SW480 (cell line): ENCODE measurements around the gene DPF3.

ENCODE experiments used
- DNase-seq: peaks from one replicate; pipeline ENCODE4 v3.0.0-alpha.2; 2016; ENCODE audit warnings: low spot score

Gene DPF3

DNA sequence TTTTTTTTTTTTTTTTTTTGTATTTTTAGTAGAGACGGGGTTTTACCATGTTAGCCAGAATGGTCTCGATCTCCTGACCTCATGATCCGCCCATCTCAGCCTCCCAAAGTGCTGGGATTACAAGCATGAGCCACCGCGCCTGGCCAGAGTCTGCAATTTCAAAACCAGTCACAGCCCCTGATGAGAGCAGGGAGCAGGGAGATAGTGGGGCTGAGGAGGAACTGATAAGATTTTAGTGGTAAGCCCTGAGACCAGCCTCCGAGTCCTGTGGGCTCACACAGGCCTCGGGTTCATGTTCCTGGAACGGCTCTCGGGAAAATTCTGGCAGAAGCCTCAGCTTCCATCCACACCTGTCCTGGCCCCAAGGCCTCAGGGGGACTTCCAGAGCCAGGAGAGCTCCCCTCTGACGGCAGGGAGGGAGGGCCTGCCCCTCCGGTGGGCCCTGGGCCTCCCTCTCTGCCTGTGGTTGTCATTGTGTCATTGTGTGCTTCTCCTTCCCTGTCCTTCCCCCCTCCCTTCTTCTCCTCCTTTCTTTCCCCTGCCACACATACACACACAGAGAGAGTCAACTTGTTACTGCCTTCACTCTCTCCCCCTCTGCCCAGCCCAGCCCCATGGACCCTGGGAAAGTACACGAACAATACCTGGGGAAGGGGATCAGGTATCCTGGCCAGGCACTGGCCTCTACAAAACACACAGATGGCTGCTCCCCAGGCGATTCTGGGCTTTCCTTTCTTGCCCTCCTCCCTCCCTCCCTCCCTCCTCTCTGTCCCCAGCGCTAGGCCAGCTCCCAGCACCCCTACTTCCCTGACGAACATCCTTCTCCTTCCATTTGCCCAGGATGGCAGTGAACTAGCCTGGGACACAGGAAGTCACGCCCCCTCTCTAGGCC, 294.1 kb downstream of the DPF3 start:
- DNase-seq = no peak

DNA sequence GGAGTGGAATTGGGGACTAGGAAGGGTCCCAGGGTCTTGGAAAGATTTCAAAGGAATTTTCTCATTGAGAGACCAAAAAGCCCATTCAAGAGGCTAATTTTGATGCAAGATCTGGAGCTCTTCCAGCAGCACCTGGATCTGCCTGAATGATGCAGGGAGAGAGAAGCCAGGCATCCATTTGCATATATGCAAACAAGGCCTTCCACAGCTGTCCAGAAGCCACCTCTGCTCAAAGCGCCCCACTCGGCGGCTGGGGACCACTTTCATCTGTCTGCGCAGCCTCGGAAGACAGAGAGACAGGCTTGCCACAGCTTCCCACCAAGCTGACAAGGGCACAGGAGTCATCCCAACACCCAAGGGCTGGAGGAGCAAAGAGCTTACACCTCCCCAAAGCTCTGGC, 295.6 kb downstream of the DPF3 start:
- no peak for DNase-seq

DNA sequence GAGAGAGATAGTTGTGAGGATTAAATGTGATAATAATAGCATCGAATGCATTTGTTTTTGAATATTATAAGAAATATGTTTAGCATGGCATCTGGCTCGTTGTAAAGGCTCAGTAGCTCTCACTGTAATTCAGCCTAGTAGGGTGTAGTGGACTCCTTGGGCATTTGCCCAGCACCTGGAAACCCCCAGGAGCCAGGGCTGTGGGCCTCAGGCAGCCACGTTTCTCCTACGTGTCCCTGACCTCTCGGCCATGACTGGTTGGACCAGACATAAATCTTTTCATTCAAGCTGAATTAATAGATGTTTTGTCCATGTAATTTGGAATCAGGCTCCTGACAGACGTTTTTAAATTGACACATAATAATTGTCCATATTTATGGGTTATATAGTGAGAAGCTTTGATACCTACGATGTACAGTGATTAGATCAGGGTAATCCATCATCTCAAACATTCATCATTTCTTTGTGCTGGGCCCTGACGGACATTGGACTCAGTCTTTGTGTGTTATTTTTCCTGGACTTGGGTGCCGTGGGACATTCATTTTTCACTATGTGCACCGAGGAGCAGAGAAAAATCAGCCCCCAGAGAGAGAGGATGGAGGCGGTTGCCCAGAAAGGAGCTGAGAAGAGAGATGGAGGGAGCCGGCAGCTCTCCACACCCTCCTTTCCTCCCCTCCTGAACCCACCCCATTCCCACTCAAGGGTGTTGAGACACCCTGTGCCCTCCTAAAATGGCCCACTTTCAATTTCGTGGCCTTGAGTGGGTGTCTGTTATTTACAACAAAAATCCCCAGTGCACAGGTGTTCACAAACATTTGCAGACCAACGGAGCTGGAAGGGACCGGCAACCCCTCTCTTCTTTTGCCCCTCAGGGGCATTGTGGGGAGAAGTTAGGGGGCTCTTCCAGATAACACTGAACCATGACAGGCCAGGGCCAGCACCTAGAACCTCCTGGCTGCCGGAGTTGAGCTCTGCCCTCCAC, 296.4 kb downstream of the DPF3 start:
- no peak for DNase-seq

DNA sequence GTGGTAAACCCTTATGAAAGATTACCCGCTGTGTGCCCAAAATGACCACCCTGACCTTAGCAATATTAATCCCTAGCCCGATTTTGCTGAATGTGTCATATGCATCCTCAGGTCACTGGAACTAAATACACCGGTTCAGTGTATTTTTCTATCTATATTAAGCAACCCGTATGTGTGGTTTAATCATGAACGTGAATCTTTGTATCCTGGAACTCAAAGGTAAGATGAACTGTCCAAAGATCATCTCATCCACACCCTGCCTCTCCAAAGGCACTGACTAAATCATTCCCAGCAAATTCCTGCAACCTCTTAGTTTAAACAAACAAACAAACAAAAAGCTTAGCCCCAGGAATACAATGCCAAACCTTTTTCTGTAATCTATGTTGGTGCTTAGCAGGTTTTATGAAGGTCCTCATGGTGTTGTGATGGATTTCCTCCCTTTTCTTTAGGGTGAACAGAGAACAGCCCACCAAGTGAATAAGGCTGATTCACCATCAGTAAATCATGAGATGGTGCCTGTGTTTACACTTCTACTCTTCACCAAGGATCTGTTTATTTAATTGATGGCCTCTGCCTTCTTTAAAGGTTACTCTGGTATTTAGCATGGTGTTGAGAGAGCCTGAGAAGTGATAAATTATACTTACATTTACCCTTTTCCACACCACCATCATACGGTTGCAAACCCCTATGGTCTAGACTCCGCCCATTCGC, 298.6 kb downstream of the DPF3 start:
- no peak for DNase-seq

DNA sequence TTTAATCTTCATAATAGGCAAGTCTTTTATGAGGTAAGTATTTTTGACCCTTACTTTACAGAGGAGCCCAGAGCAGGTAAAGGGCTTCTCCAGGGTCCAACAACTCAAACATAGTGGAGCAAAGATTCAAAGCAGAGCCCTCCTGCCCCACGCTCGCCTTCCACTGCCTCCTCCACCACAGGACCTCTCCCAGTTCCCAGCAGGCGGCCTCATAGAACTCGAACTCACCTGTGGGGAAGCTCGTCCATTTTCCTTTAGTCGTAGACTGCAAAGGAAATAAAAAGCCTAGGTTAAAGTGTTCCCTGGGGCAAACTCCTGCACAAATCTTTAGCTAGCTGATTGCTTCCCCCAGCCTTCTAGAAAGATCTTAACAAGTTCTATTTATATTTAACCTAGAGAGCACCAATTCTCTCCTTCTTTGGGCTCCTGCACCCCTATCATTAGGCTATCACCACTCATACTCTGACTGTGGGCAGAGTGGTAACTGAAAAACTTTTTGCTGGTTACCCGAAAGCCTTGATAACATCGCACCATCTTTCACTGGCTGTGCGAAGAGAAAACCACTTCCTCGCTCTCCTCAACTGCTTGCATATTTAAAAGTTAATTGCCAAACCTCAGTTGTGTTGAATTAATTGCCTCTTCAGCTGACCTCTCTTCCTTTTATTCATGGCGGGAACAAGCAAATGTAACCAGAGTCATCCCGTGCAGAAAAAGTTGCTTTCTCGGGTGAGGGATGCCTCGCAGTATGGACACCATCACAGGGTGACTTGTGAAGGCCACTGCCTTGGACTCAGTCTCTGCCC, 299.6 kb downstream of the DPF3 start:
- DNase-seq = no peak

DNA sequence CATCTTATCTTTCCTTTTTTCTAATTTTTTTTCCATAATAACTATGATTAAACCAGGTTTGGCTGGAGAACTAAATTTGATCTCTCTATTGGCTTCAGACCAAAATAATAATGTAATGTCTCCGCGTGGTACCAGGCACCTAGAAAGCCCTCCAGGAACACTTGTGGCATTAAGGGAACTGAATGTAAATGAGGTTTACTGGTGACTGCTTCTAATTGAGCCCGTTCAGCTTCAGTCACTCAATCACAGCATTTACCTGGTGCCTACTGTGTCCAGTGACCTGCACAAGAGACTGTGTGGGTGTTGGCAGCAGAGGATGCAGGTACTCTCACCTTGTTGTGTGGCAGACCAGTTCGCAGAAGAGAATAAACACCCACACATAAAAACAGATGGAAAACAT, 302.5 kb downstream of the DPF3 start:
- no peak for DNase-seq

DNA sequence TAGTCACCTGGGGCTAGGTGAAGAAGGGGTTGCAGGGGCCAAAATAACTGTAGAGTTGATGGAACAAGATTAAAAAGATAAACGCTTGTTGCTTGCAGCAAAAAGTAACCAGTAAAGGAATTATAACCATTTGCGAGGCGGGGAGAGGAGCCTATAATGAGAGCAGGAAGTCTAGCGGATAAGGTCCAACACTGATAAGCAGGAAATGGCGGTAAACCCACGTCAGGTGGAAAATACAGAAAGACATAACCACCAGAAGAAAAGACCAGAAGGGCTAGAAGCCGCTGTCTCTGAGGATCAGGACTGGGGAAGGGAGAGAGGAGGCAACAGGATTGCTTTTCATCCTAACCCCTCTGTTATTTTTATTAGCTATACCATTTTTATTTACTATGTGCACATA, 303.3 kb downstream of the DPF3 start:
- no peak for DNase-seq

DNA sequence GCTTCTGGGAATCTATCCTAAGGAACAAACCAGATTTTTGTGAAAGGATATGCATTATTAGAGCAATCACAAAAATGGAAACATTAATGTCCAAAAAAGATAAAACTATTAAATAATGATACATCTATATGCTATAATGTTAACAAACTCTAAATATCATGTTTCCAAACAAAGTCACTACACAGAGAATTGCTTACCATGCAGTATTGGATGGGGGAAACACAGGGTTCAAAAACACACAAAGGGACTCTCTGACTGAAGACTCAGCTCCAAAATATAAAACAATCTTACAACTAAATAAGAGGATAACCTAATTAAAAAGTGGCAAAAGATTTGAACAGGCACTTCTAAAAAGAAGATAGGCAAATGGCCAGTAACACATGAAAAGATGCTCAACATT, 304.2 kb downstream of the DPF3 start:
- DNase-seq = no peak

DNA sequence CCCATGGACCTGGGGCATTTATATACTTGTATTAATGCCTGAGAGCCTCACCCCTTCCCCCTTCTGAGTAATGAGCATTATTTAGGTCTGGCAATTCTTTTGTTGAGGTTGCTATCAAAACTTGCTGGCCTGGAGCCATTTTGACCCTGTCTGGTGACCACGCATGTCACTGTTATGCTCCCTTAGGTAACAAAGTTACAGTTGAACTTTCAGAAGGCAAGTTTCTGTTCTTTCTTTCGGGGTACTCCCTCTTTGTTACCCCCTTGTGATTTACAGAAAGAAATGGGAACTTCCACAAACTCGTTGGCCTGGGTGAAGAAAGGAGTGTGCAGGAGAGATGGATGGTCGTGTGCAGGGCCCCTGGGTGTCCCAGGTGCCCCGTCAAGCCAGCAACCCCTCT, 305.4 kb downstream of the DPF3 start:
- no peak for DNase-seq

DNA sequence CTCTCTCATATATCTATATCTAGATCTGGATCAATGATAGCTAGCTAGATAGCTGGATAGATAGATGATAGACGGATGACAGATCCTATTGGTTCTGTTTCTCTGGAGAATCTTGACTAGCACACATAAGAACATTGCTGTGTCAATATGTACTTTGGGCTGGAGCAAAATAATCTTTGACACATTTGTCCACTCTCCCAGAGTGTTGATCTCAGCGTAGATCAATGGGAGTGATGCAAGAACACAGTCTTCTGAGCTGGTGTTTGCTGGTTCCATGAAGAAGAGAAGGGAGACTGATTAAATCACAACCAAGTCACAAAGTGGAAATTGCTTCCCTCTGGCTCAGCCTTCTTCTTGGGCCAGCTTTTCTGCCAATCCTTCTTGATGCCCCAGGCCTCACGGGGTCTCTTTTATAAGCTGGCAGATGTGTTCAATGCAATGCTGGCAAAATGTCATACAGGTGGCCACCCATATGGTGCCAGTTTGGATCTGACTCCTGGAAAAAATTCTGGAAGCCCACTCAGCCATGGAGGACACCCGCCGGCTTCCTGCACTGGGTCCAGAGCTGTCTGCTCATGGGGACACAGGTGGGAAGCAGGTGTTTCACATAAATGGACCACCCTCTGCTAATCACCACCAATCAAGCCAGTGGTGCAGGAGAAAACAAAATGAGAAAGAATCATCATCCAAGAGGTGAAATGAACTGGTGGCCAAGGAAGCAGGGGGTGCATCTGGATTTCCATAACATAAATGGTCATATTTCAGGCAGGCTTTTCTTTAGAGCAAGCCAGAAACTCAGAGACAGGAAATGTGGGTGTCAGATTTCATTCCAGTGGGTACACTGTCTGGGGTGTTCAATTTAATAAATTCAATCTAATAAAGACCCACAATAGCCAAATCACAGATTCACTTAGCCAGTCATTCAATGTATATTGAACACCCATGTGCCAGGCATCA, 310.3 kb downstream of the DPF3 start:
- DNase-seq = no peak

DNA sequence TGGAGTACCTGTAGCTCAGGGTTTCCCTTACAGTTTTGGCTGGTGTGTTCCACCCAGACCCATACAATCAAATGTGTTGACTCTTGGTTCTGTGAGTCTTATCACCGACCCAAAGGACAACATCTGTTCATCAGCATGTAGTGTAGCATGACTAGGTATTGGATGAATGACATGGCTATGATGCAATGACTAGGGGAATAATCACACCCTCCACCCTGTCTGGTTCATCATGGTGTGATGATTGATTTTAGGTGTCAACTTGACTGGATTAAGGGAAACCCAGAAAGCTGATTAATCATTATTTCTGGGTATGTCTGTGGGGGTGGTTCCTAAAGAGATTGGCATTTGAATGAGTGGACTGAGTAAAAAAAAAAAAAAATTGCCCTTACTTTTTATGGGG, 311.3 kb downstream of the DPF3 start:
- no peak for DNase-seq

DNA sequence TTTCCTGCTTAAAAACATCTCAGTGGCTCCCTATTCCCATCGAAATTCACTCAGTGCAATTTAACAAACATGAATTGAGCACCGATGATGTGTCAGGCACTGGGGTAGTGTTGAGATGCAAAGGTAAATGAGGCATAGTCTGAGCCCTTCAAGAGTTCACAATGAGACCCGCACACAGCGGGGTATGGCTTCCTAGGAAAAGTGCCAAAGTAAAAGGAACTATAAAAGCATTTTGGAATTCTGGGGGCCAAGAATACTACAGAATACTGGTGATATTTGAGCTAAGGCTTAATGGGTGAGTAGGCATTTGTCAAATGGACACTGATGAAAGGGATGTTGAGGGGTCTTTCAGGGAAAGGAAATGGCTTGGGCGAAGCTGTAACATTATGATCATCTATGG, 315.4 kb downstream of the DPF3 start:
- no peak for DNase-seq

DNA sequence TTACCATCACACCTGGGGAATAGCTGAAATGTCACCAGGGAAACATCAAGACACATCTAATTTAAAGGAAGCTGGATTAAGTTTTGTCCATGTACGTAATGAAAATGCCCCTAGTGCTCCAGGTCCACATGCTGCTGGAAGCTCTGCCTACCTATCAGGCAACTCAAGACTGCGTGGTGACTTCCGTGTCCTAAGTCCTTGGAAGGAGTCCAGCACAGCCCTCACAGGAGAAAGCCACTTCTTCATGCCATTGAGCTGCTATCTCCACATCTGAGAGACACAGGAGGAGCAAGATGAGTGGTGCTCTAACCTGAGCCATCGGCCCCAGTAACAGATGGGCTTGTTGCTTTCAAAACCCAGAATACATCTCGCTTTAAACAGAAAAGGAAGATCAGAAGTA, 316.4 kb downstream of the DPF3 start:
- DNase-seq = no peak

DNA sequence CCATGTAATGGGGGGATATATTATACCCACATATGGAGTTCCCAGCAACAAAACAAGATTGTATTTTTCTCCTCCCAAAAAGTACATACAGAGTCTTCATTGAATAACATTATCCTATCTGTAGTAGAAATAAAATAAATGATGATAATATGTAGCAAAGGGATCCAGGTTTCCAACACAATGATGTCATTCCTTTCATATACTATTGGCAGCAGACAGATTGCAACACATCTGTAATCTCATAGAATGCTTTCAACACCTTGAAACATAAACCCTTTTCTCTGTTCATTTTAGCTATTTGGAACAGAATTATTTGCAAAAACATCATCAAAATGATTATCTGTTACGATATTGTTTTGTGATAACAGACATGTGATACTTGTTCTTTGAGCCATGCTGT, 317.6 kb downstream of the DPF3 start:
- DNase-seq = no peak

DNA sequence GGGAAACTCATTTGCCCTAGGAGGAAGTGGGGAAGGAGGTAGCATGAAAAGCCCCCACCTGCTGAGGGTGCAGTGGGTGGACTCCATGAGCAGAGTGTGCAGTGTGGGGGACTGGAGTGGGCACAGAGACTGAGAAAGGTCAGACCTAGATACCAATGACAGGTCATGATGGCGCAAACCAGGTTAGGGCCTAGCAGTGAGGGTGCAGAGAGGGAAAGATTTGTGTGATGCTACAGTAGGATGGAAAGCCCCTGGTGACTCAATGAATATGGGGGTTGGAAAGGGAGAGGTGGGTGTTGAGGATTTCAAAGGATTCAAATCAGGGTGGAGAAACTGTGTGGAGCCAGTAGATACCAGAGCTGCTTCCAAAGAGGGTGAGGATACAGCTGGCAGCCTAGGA, 319.2 kb downstream of the DPF3 start:
- no peak for DNase-seq

DNA sequence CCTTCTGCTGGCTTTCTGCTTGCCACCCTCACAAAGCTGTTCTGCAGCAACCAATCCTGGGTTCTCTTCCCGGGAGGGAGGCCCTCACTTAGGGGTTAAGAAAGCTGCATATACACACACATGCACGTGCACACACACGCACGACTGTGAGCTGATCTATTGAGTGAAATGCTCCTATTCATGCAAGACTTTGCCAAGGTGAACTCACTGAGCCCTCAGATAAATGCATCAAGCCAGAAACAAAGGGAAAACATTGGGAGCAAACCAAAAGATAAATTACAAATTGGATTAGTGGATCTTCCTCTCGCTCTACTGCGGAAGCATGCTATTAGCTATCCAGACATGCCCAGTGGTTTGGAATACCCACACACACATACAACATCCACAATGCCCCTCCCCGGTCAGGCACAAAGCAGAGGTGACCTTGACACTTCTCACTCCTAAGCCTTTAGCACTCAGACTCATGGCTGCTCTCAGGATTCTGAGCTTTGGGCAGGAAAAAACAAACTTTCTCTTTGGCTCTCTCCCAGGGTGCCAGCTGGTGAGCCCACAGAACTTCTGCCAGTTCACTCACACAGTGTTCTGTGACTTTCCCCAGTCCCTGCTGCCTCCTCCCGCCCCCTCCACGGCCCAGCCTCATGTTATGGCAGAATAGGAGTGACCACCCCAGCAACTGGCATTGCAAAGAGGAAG, 320.0 kb downstream of the DPF3 start:
- DNase-seq = no peak
